PC-9 (cell line): ENCODE data around the gene AOPEP. TPM values are rescaled to one million over a fixed set of nuclear protein-coding genes. Genes with fewer than 3 reads are reported as not detected.
"Not testable (repeated sequence)": the region's sequence is repeated elsewhere in the genome, so short reads cannot be mapped to it uniquely, and the experiment has no call there.

Experiments used
- BruUV-seq: library from RNA; stranded (reverse); fragments of 400-500 nt; replicated peaks from 2 replicates; lab custom pipeline; 2021; lab: Mats Ljungman, UMichigan
- CTCF ChIA-PET: fragments of 300-600 bp; sonication (Branson Sonifier 250); formaldehyde crosslinking; loops from one replicate; lab custom pipeline; 2022; ENCODE audit warnings: antibody characterized with exemption; lab: Charles Lee
- POLR2A ChIA-PET: fragments of 300-600 bp; sonication (Branson Sonifier 250); formaldehyde crosslinking; loops from one replicate; lab custom pipeline; 2022; ENCODE audit warnings: antibody characterized with exemption; ENCODE audit not compliant: unreplicated experiment; lab: Charles Lee
- DNase-seq, 2 experiments: peaks; one replicate each; pipeline versions ENCODE4 v3.0.0 to v3.0.0-alpha.2; 2015 to 2022; ENCODE audit warnings: mixed read lengths in 1 of 2
- H2AFZ ChIP-seq: fragments of 200-600 bp; sonication (generic); 2 replicates; pipeline ENCODE4 v1.8.1; 2017; ENCODE audit warnings: antibody characterized with exemption
- H3F3A ChIP-seq: fragments of 200-600 bp; sonication (generic); 2 replicates; pipeline ENCODE4 v1.8.1; 2017; ENCODE audit warnings: antibody characterized with exemption, mild to moderate bottlenecking, low read depth; ENCODE audit not compliant: insufficient read depth
- H3K27ac ChIP-seq: fragments of 200-600 bp; sonication (generic); 2 replicates; pipeline ENCODE4 v1.6.1; 2016; ENCODE audit warnings: mixed run types
- H3K27me3 ChIP-seq: fragments of 200-600 bp; sonication (generic); 2 replicates; pipeline ENCODE4 v1.6.1; 2016; ENCODE audit warnings: low read depth, mixed run types; ENCODE audit not compliant: insufficient read depth
- H3K36me3 ChIP-seq: fragments of 200-600 bp; sonication (generic); 2 replicates; pipeline ENCODE4 v1.6.1; 2016; ENCODE audit warnings: low read depth, mixed run types
- H3K4me1 ChIP-seq: fragments of 200-600 bp; sonication (generic); replicated peaks from 2 replicates; pipeline ENCODE4 v1.6.1; 2016; ENCODE audit warnings: mixed run types; ENCODE audit not compliant: insufficient read depth
- H3K4me2 ChIP-seq: fragments of 200-600 bp; sonication (generic); 2 replicates; pipeline ENCODE4 v1.6.1; 2017; ENCODE audit warnings: mixed run types
- H3K4me3 ChIP-seq: fragments of 200-600 bp; sonication (generic); 2 replicates; pipeline ENCODE4 v1.6.1; 2016; ENCODE audit warnings: mixed run types
- H3K79me2 ChIP-seq: fragments of 200-600 bp; sonication (generic); 2 replicates; pipeline ENCODE4 v1.6.1; 2017; ENCODE audit warnings: low read depth, mixed run types
- H3K9me2 ChIP-seq: fragments of 200-600 bp; sonication (generic); 2 replicates; pipeline ENCODE4 v1.8.1; 2017; ENCODE audit warnings: mild to moderate bottlenecking; ENCODE audit not compliant: insufficient read depth
- H3K9me3 ChIP-seq: fragments of 200-600 bp; sonication (generic); 2 replicates; pipeline ENCODE4 v1.8.1; 2016; ENCODE audit warnings: low read depth; ENCODE audit not compliant: insufficient read depth
- H4K20me1 ChIP-seq: fragments of 200-600 bp; sonication (generic); 2 replicates; pipeline ENCODE4 v1.8.1; 2017; ENCODE audit not compliant: insufficient read depth
- CTCF ChIP-seq: fragments of 200-600 bp; sonication (generic); conservative IDR thresholded peaks from 2 replicates; pipeline ENCODE4 v1.6.1; 2017; ENCODE audit warnings: mixed run types, antibody characterized with exemption, mild to moderate bottlenecking, moderate library complexity
- EZH2 ChIP-seq: fragments of 200-600 bp; sonication (generic); IDR thresholded peaks from 2 replicates; pipeline ENCODE4 v1.8.0; 2017; ENCODE audit warnings: antibody characterized with exemption, low read depth
- intact Hi-C: fragments of 100-400 bp; cut with micrococcal nuclease; formaldehyde crosslinking; loops from one replicate; pipeline ENCODE4 v1.10.0; 2022; ENCODE audit not compliant: unreplicated experiment
- total RNA-seq: library from RNA; stranded (reverse); gene quantifications from 2 replicates; pipeline ENCODE4 v1.2.3, GENCODE V29; 2021

The AOPEP gene
- total RNA-seq, 1 experiment from 2014 or later = 90.0 TPM

GRCh38 chr9:94872891-94873511 is 146.5 kb downstream of the AOPEP start:
- intact Hi-C loops = loop anchor here (5.0 kb wide), 1 partner anchor 146 kb away; the partner anchor contains the start of gene AOPEP
- POLR2A ChIA-PET = no interaction called here
- Histone ChIP-seq H3K4me1 (peaks cover 70% of the 10 kb centered on the region), H2AFZ (no peak overlapping the region), H3K4me3 (no peak overlapping the region), H3K27ac (peak overlapping the region; percentile 100), H3F3A (peaks cover 53% of the 10 kb centered on the region), H4K20me1 (no peaks in the 10 kb centered on the region), H3K36me3 (no peaks in the 10 kb centered on the region), H3K4me2 (no peak overlapping the region), H3K9me3 (peaks cover under 1% of the 10 kb centered on the region; the same call in 1 of the 2 replicates), H3K79me2 (peaks cover 17% of the 10 kb centered on the region), H3K27me3 (no peaks in the 10 kb centered on the region), H3K9me2 (no peaks in the 10 kb centered on the region)
- BruUV-seq = no TSS peak
- CTCF ChIA-PET = interaction anchor here (0.6 kb wide), 1 partner anchor 167 kb away, joined by 4 read pairs; no protein-coding TSS in a partner anchor
- DNase-seq = no peak
- no peak for TF ChIP-seq CTCF
- no peak for TF ChIP-seq EZH2

- H2AFZ ChIP-seq = no peak overlapping the region
- H4K20me1 ChIP-seq = no peaks in the 10 kb centered on the region
- H3K9me2 ChIP-seq = no peaks in the 10 kb centered on the region
- no peaks in the 10 kb centered on the region for H3K36me3 ChIP-seq
- H3K27me3 ChIP-seq = no peaks in the 10 kb centered on the region
- peak overlapping the region; percentile 24; the same call in 1 of the 2 replicates for H3K27ac ChIP-seq
- no peak overlapping the region for H3K4me3 ChIP-seq
- H3K79me2 ChIP-seq = peaks cover 15% of the 10 kb centered on the region
- no peak overlapping the region for H3K4me2 ChIP-seq
- POLR2A ChIA-PET = no interaction called here
- intact Hi-C loops = loop anchor here (5.0 kb wide), 1 partner anchor 147 kb away; the partner anchor contains the start of gene AOPEP
- TF ChIP-seq CTCF (no peak), EZH2 (no peak)
- DNase-seq = no peak
- BruUV-seq = no TSS peak
- CTCF ChIA-PET = no interaction called here
- peaks cover 64% of the 10 kb centered on the region for H3K4me1 ChIP-seq
- H3F3A ChIP-seq = peaks cover 40% of the 10 kb centered on the region
- peaks cover 4% of the 10 kb centered on the region; the same call in 1 of the 2 replicates for H3K9me3 ChIP-seq
These were observed 147.8 kb downstream of the AOPEP start for GRCh38 chr9:94874316-94874715.

- Histone ChIP-seq H3K4me1 (peaks cover 52% of the 10 kb centered on the region), H3K79me2 (peaks cover 7% of the 10 kb centered on the region), H3K27ac (no peak overlapping the region), H2AFZ (no peak overlapping the region), H3K36me3 (no peaks in the 10 kb centered on the region), H3K4me2 (no peak overlapping the region), H3K27me3 (no peaks in the 10 kb centered on the region), H3K9me3 (peaks cover 4% of the 10 kb centered on the region; the same call in 1 of the 2 replicates), H3K4me3 (no peak overlapping the region), H3F3A (peaks cover 28% of the 10 kb centered on the region), H4K20me1 (no peaks in the 10 kb centered on the region), H3K9me2 (no peaks in the 10 kb centered on the region)
- no TSS peak for BruUV-seq
- intact Hi-C loops = no loop called here
- TF ChIP-seq EZH2 (no peak), CTCF (no peak)
- DNase-seq = no peak
- ChIA-PET POLR2A (no interaction called here), CTCF (no interaction called here)
These were observed 149.0 kb downstream of the AOPEP start for GRCh38 chr9:94875300-94876020.

- not testable (repeated sequence) for H3K4me2 ChIP-seq
These were observed 152.3 kb downstream of the AOPEP start for GRCh38 chr9:94878804-94879203.

More at GRCh38 chr9:94878804-94879203, 152.3 kb downstream of the AOPEP start:
- CTCF ChIA-PET, DNase-seq, H3K9me3 ChIP-seq, H3K27me3 ChIP-seq, intact Hi-C loops, H3K4me3 ChIP-seq, H3K27ac ChIP-seq, H3K9me2 ChIP-seq, H3K36me3 ChIP-seq, H2AFZ ChIP-seq, H4K20me1 ChIP-seq, H3K79me2 ChIP-seq, BruUV-seq: not testable (repeated sequence)
- Histone ChIP-seq H3F3A (peaks cover 19% of the 10 kb centered on the region), H3K4me1 (peaks cover 19% of the 10 kb centered on the region)
- POLR2A ChIA-PET = interaction anchor here (0.7 to 0.8 kb wide), 2 partner anchors 20 to 44 kb away, joined by 3 to 8 read pairs; no protein-coding TSS in a partner anchor
